ENCODE results near the gene KSR2. TPM values are rescaled to one million over a fixed set of nuclear protein-coding genes. Genes with fewer than 3 reads are reported as not detected.

The KSR2 gene
- total RNA-seq, 2 experiments from 2014 or later, result 0.03 to 0.15 TPM

- intact Hi-C loops (cut with micrococcal nuclease; ENCODE audit: unreplicated experiment), result no loop called here
- POLR2A ChIA-PET, result interaction anchor here (0.7 kb wide), 1 partner anchor 132 kb away, joined by 3 read pairs; no protein-coding TSS in a partner anchor
- Histone ChIP-seq H3K4me2 (ENCODE audit: low read length) (no peak overlapping the region), H3K9me2 (ENCODE audit: insufficient read depth, low read length) (no peaks in the 10 kb centered on the region), H2AFZ (ENCODE audit: low read length) (no peak overlapping the region), H4K20me1 (ENCODE audit: insufficient read depth, low read length) (no peaks in the 10 kb centered on the region), H3K9me3 (ENCODE audit: low read length) (no peaks in the 10 kb centered on the region), H3K27ac (ENCODE audit: low read depth, low read length, poor library complexity, severe bottlenecking) (no peak overlapping the region), H3K4me1 (ENCODE audit: insufficient read depth, low read length, poor library complexity, severe bottlenecking) (no peaks in the 10 kb centered on the region), H3K4me3 (ENCODE audit: low read depth, low read length, poor library complexity, severe bottlenecking) (no peak overlapping the region), H3K79me2 (ENCODE audit: insufficient read depth, low read depth, low read length) (no peaks in the 10 kb centered on the region), H3K36me3 (ENCODE audit: insufficient read depth, low read length) (no peaks in the 10 kb centered on the region)
- DNase-seq (ENCODE audit: low spot score), result no peak
- TF ChIP-seq EZH2phosphoT487 (IDR thresholded peaks at IDR 0.05; ENCODE audit: borderline replicate concordance, low read depth, low read length) (no peak), CTCF (conservative IDR thresholded peaks at IDR 0.05; ENCODE audit: low read length) (no peak)
- no TSS peak for BruUV-seq (replicated peaks)
- CTCF ChIA-PET (ENCODE audit: unreplicated experiment), result no interaction called here
Observed at GRCh38 chr12:117421987-117422386, 546.8 kb downstream of the KSR2 start.

GRCh38 chr12:117421068-117421752, 547.6 kb downstream of the KSR2 start:
- Histone ChIP-seq H2AFZ (ENCODE audit: low read length) (no peak overlapping the region), H3K27ac (ENCODE audit: low read depth, low read length, poor library complexity, severe bottlenecking) (no peak overlapping the region), H3K4me1 (ENCODE audit: insufficient read depth, low read length, poor library complexity, severe bottlenecking) (no peaks in the 10 kb centered on the region), H3K4me3 (ENCODE audit: low read depth, low read length, poor library complexity, severe bottlenecking) (no peak overlapping the region), H3K9me2 (ENCODE audit: insufficient read depth, low read length) (no peaks in the 10 kb centered on the region), H3K36me3 (ENCODE audit: insufficient read depth, low read length) (no peaks in the 10 kb centered on the region), H3K9me3 (ENCODE audit: low read length) (no peaks in the 10 kb centered on the region), H4K20me1 (ENCODE audit: insufficient read depth, low read length) (no peaks in the 10 kb centered on the region), H3K4me2 (ENCODE audit: low read length) (no peak overlapping the region), H3K79me2 (ENCODE audit: insufficient read depth, low read depth, low read length) (no peaks in the 10 kb centered on the region)
- ChIA-PET CTCF (ENCODE audit: unreplicated experiment) (no interaction called here), POLR2A (interaction anchor here (0.7 kb wide), 1 partner anchor 131 kb away, joined by 3 read pairs; no protein-coding TSS in a partner anchor)
- DNase-seq (ENCODE audit: low spot score), result no peak
- TF ChIP-seq CTCF (conservative IDR thresholded peaks at IDR 0.05; ENCODE audit: low read length) (no peak), EZH2phosphoT487 (IDR thresholded peaks at IDR 0.05; ENCODE audit: borderline replicate concordance, low read depth, low read length) (no peak)
- no TSS peak for BruUV-seq (replicated peaks)
- intact Hi-C loops (cut with micrococcal nuclease; ENCODE audit: unreplicated experiment), result no loop called here

- no peaks in the 10 kb centered on the region for H3K36me3 ChIP-seq (ENCODE audit: insufficient read depth, low read length)
- no peaks in the 10 kb centered on the region for H4K20me1 ChIP-seq (ENCODE audit: insufficient read depth, low read length)
- ChIA-PET POLR2A (no interaction called here), CTCF (ENCODE audit: unreplicated experiment) (no interaction called here)
- H3K9me2 ChIP-seq (ENCODE audit: insufficient read depth, low read length), result no peaks in the 10 kb centered on the region
- H3K4me2 ChIP-seq (ENCODE audit: low read length), result no peak overlapping the region
- no TSS peak for BruUV-seq (replicated peaks)
- H3K9me3 ChIP-seq (ENCODE audit: low read length), result no peaks in the 10 kb centered on the region
- no peaks in the 10 kb centered on the region for H3K4me1 ChIP-seq (ENCODE audit: insufficient read depth, low read length, poor library complexity, severe bottlenecking)
- no peak overlapping the region for H2AFZ ChIP-seq (ENCODE audit: low read length)
- H3K79me2 ChIP-seq (ENCODE audit: insufficient read depth, low read depth, low read length), result no peaks in the 10 kb centered on the region
- intact Hi-C loops (cut with micrococcal nuclease; ENCODE audit: unreplicated experiment), result no loop called here
- DNase-seq (ENCODE audit: low spot score), result no peak
- H3K4me3 ChIP-seq (ENCODE audit: low read depth, low read length, poor library complexity, severe bottlenecking), result no peak overlapping the region
- TF ChIP-seq EZH2phosphoT487 (IDR thresholded peaks at IDR 0.05; ENCODE audit: borderline replicate concordance, low read depth, low read length) (no peak), CTCF (conservative IDR thresholded peaks at IDR 0.05; ENCODE audit: low read length) (no peak)
- no peak overlapping the region for H3K27ac ChIP-seq (ENCODE audit: low read depth, low read length, poor library complexity, severe bottlenecking)
Observed at GRCh38 chr12:117417004-117417403, 551.8 kb downstream of the KSR2 start.

Data from OCI-LY7 (cell line).